Muscle layer of colon (tissue), 2 donors: ENCODE measurements around the gene CCDC40.

Experiments
- H3K27ac ChIP-seq: one replicate; pipeline ENCODE4 v1.7.0; 2013; ENCODE audit warnings: low read depth, mild to moderate bottlenecking, low read length, moderate library complexity
- H3K27me3 ChIP-seq, 2 donors: one replicate each; pipeline ENCODE4 v1.7.0; 2013; ENCODE audit warnings: low read length in 2 of 2, mild to moderate bottlenecking in 2 of 2; ENCODE audit not compliant: insufficient read depth in 2 of 2, control insufficient read depth in 1 of 2
- H3K36me3 ChIP-seq: one replicate; pipeline ENCODE4 v1.7.0; 2013; ENCODE audit warnings: mild to moderate bottlenecking, low read length; ENCODE audit not compliant: insufficient read depth
- H3K4me1 ChIP-seq: one replicate; pipeline ENCODE4 v1.7.0; 2013; ENCODE audit warnings: mild to moderate bottlenecking, low read length; ENCODE audit not compliant: insufficient read depth
- H3K4me3 ChIP-seq, 2 donors: one replicate each; pipeline ENCODE4 v1.7.0; 2013; ENCODE audit warnings: low read length in 2 of 2, low read depth in 1 of 2, mild to moderate bottlenecking in 1 of 2, moderate library complexity in 1 of 2
- H3K9ac ChIP-seq: one replicate; pipeline ENCODE4 v1.7.0; 2013; ENCODE audit warnings: low read length
- H3K9me3 ChIP-seq: one replicate; pipeline ENCODE4 v1.7.0; 2013; ENCODE audit warnings: mild to moderate bottlenecking, low read length
- donor health status: abdominal sarcoma.
- donor health status: Adenocarcinoma of cecum.

Gene CCDC40

GRCh38 chr17:80132906-80133625 lies 96.6 kb downstream of the CCDC40 start:
- H3K4me1 ChIP-seq, result no peaks in the 10 kb centered on the region
- no peaks in the 10 kb centered on the region for H3K27me3 ChIP-seq
- no peak overlapping the region for H3K9ac ChIP-seq
- peaks cover 37% of the 10 kb centered on the region for H3K36me3 ChIP-seq
- no peak overlapping the region for H3K4me3 ChIP-seq
- no peaks in the 10 kb centered on the region for H3K9me3 ChIP-seq
- no peak overlapping the region for H3K27ac ChIP-seq

DNA sequence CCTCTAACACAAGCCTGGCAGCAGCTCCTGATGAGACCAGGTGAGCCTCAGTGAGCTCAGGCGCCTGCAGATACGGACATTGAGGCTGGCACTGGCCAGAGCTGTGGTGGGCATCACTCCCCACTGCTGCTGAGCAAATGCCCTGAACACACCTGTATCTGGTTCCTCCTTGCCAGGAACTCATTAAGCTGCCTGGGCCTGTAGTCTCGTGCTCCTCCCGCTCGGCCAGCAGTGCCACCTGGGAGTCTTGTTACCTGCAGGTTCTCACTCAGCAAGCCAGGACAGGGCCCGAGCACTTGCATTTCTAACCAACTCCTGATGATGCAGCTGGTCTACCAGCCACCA lies 97.2 kb downstream of the CCDC40 start:
- Histone ChIP-seq H3K4me3 (no peak overlapping the region), H3K9ac (no peak overlapping the region), H3K27me3 (no peaks in the 10 kb centered on the region), H3K4me1 (no peaks in the 10 kb centered on the region), H3K27ac (no peak overlapping the region), H3K36me3 (peaks cover 43% of the 10 kb centered on the region), H3K9me3 (no peaks in the 10 kb centered on the region)

DNA sequence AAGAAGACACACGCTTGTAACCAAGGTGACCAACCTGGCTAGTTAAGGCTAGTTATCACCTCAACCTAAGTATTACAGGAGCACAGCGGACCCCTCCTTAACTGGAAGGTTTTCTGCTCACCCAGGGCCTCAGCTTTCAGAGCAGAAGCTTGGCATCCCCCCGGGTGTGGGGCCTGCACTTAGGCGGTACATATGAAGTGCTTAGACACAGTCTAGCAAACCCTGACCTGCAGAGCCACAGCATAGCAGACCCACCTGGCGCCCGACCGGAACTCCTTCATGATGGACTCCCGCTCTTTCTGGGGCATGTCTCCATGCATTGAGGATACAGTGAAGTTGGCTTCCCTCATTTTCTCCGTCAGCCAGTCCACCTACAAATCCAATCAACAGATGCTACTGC lies 100.7 kb downstream of the CCDC40 start:
- Histone ChIP-seq H3K4me1 (no peaks in the 10 kb centered on the region), H3K27me3 (no peaks in the 10 kb centered on the region), H3K9ac (no peak overlapping the region), H3K27ac (no peak overlapping the region), H3K4me3 (no peak overlapping the region), H3K36me3 (peaks cover 74% of the 10 kb centered on the region), H3K9me3 (no peaks in the 10 kb centered on the region)

DNA sequence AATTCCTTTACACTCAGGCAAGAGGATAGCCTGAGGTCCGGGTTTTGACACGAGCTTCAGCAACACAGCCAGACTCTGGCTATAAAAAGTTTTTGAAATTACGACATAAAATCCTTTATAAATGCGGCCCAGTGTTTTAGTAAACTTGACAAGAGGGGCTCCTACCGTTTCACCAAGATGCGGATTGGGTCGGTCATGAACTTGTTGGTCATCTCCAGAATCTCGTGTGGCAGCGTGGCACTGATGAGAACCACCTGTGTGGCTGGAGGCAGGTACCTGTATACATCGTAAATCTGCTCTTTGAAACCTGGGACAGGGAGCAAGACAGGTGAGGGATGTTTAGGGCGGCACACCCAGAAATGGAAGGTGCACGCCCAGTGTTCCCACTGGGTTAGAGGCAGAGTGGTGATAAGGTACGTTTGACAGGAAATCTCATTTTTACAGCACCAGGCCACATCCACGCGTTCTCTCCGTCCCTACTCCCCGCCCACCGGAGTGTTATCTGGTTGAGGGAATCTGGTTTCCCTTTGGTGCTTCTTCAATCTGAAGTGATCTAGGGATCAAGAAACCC lies 102.5 kb downstream of the CCDC40 start:
- no peaks in the 10 kb centered on the region for H3K27me3 ChIP-seq
- no peak overlapping the region for H3K4me3 ChIP-seq
- H3K9ac ChIP-seq, result no peak overlapping the region
- H3K27ac ChIP-seq, result no peak overlapping the region
- H3K4me1 ChIP-seq, result no peaks in the 10 kb centered on the region
- H3K36me3 ChIP-seq, result peaks cover 84% of the 10 kb centered on the region
- no peaks in the 10 kb centered on the region for H3K9me3 ChIP-seq

DNA sequence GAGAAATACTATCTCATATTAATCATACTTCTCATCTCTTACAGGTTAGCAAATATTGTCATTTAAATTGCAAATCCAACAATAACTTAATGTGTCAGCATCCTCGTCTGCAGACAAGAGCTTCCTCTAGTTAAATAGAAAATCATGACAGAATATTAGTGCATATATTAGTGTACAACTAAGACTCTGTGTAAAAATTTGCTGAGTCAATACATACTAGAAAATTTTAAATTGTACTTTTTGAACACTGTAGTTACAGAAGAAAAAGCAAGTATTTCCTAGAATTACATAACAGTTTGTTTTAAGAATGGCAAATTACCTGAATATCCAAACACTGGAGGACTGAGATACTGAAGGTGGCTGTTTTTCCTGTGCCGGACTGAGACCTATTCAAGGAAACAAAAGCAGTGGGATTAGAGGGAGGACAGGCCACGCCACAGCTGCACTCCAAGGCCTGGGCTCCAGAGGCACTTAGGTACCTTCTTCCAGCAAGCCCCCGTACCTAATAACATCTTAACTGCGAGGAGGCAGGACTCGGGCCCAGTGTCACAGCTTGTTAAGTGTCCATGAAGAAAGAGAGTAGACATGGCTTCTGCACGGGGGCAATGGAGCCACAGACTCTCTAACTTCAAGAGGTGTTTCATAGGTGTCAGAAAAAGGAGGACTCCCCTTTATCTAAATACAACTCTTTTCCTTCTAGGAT lies 105.2 kb downstream of the CCDC40 start:
- no peaks in the 10 kb centered on the region for H3K27me3 ChIP-seq
- H3K27ac ChIP-seq, result no peak overlapping the region
- no peak overlapping the region for H3K9ac ChIP-seq
- H3K4me3 ChIP-seq, result no peak overlapping the region
- H3K4me1 ChIP-seq, result peaks cover 10% of the 10 kb centered on the region
- peaks cover 70% of the 10 kb centered on the region for H3K36me3 ChIP-seq
- no peaks in the 10 kb centered on the region for H3K9me3 ChIP-seq

DNA sequence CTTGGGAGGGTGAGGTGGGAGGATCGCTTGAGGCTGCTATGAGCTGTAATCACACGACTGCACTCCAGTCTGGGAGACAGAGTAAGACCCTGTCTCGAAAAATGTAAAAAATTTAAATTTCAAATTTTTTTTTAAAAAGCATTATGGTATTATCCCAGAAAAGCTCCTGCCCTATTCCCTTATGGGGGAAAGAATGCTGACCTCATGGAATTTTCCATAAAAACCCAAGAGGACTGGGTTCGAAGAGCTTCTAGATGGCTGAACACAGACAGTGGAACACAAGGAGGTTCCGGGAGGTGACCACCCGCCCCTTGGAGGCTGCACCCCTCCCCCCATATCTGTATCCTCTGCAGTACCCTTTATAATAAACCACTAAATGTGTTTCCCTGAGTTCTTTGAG lies 106.5 kb downstream of the CCDC40 start:
- no peaks in the 10 kb centered on the region for H3K27me3 ChIP-seq
- peaks cover 11% of the 10 kb centered on the region for H3K4me1 ChIP-seq
- peaks cover 57% of the 10 kb centered on the region for H3K36me3 ChIP-seq
- no peak overlapping the region for H3K27ac ChIP-seq
- no peak overlapping the region for H3K4me3 ChIP-seq
- H3K9me3 ChIP-seq, result no peaks in the 10 kb centered on the region
- H3K9ac ChIP-seq, result no peak overlapping the region

DNA sequence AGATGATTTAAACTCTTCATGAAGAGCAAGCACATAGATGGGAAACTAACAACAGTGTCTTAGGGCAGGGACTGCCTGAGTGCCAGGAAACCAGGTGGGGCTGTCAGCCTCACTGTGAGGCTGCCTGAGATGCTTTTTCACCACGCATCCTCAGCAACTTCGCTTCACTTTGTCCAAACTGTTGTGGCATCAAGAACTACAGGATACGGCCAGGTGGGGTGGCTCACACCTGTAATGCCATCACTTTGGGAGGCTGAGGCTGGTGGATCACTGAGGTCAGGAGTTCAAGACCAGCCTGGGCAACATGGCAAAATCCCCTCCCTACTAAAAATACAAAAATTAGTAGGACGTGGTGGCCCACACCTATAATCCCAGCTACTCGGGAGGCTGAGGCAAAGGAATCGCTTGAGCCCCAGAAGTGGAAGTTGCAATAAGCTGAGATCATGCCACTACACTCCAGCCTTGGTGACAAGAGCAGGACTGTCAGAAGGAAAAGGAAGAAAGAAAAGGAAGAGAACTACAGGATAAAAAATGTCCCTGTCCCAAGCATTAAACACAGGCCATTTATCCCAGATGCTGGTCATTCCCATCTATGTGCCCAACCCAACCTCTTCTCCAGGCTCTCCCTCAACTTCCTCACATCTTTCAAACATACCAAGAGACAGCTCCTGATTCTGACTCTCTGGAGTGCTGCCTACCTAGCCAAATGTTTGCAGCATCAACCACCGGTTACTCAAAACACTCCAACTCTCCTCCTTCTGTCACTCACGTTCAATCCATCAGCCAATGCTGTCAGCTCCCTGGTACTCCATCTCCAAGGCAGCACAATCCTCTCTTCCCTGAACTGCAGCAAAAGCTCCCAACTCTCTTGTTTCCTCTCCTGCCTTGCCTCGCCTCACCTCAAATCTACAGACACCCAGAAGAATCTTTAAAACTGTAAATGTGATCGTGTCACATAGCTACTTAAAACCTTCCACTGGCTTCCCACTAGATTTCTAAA lies 108.9 kb downstream of the CCDC40 start:
- H3K27me3 ChIP-seq, result no peaks in the 10 kb centered on the region
- peak overlapping the region; percentile 51 for H3K9ac ChIP-seq
- H3K36me3 ChIP-seq, result peaks cover 32% of the 10 kb centered on the region
- H3K9me3 ChIP-seq, result no peaks in the 10 kb centered on the region
- H3K4me3 ChIP-seq, result peak overlapping the region; percentile 90 to 99
- peak overlapping the region; percentile 85 for H3K27ac ChIP-seq
- H3K4me1 ChIP-seq, result peaks cover 16% of the 10 kb centered on the region

- peak overlapping the region; percentile 90 to 99 for H3K4me3 ChIP-seq
- peak overlapping the region; percentile 51 for H3K9ac ChIP-seq
- peak overlapping the region; percentile 85 for H3K27ac ChIP-seq
- H3K4me1 ChIP-seq, result peaks cover 16% of the 10 kb centered on the region
- no peaks in the 10 kb centered on the region for H3K9me3 ChIP-seq
- peaks cover 27% of the 10 kb centered on the region for H3K36me3 ChIP-seq
- no peaks in the 10 kb centered on the region for H3K27me3 ChIP-seq
Observed at GRCh38 chr17:80146121-80147034, 109.9 kb downstream of the CCDC40 start.

GRCh38 chr17:80147035-80147822 lies 110.8 kb downstream of the CCDC40 start, which contains the start of gene EIF4A3:
Gene EIF4A3, minus strand, starts transcription at chr17:80147128. Its CDS starts 167 bp downstream, at chr17:80146961.
- Histone ChIP-seq H3K27me3 (no peaks in the 10 kb centered on the region), H3K36me3 (peaks cover 18% of the 10 kb centered on the region), H3K9me3 (no peaks in the 10 kb centered on the region), H3K4me1 (peaks cover 16% of the 10 kb centered on the region), H3K27ac (peak within 1 kb of the TSS; percentile 85), H3K4me3 (peak within 1 kb of the TSS; percentile 90 to 99), H3K9ac (peak within 1 kb of the TSS; percentile 51)
